ENCODE measurements around the gene FTCD. TPM values are rescaled to one million over a fixed set of nuclear protein-coding genes. Genes with fewer than 3 reads are reported as not detected.
"Not testable (repeated sequence)": the region's sequence is repeated elsewhere in the genome, so short reads cannot be mapped to it uniquely, and the experiment has no call there.

Gene FTCD
- total RNA-seq, 8 experiments from 2014 or later = 0.29 to 4.0 (median 1.1) TPM; not detected in 3

DNA sequence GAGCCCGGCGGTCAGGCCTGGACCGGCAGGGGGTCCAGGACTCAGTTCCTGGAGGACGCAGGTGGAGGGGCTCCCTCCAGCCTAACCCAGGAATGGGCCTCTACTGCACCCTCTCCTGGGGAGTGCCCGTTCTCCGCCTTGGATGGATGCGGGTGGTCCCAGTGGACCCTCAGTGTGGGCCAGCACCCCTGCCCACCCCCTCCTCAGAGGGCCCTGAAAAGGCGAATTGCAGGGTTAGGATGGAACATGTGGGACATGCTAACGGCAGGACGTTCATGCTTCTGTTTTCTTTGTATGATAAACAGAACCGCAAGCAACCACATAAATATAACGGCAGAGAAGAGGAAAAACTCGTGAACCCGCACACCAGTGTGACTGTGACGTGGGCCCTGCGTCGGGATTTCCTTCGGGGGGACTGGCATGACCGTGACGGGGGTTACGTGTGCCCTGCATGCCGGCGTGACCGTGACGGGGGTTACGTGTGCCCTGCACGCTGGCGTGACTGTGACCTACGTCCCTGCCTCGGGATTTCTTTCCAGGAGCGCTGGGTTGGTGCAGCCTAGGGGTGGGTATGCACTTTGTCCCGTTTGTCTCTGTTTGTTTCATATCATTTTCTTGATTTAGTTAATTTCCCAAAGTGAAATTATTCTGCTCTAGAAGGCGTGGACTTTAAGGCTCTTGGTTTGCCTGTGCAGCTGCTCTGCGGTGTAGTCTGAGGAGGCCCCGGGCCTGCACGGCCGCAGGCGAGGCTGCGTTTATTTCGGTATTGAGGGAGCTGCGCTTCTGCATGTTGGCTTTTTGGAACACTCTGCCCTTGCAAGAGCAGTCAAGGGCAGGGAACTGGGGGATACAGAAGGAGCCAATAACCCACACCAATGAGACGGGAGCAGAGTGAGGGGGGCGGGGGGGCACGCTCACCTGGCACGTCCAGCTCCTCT, 3.1 kb downstream of the FTCD start:
- Histone ChIP-seq H3K27ac (no peak overlapping the region), H3K4me3 (no peak overlapping the region), H3K4me1 (replicated peaks in 1 of 2) (peaks cover 21 to 25% of the 10 kb centered on the region in 2 donors)
- ATAC-seq (replicated peaks in 6 of 8) = no peak
- in situ Hi-C loops (cut with MboI; ENCODE audit: low pct_unique_long_range_greater_than_20kb in 2 of 9, low sequenced_read_pairs in 9 of 9, unreplicated experiment in 9 of 9) = no loop called here
- 20 to 100% (median 87%) methylated on average over 1 to 18 of the region's 45 CpGs; no CpG with 5 or more reads in 4 of the 10 experiments for WGBS, 10 experiments

GRCh38 chr21:46151261-46151988, 4.0 kb downstream of the FTCD start:
- in situ Hi-C loops (cut with MboI; ENCODE audit: low pct_unique_long_range_greater_than_20kb in 2 of 9, low sequenced_read_pairs in 9 of 9, unreplicated experiment in 9 of 9) = no loop called here
- no peak overlapping the region for H3K27ac ChIP-seq
- H3K4me3 ChIP-seq = no peak overlapping the region
- WGBS, 10 experiments = 71% methylated on average over 18 of the region's 47 CpGs; no CpG with 5 or more reads in 9 of the 10 experiments
- ATAC-seq (replicated peaks in 6 of 8) = no peak
- H3K4me1 ChIP-seq (replicated peaks in 1 of 2) = peaks cover 21 to 25% of the 10 kb centered on the region in 2 donors

DNA sequence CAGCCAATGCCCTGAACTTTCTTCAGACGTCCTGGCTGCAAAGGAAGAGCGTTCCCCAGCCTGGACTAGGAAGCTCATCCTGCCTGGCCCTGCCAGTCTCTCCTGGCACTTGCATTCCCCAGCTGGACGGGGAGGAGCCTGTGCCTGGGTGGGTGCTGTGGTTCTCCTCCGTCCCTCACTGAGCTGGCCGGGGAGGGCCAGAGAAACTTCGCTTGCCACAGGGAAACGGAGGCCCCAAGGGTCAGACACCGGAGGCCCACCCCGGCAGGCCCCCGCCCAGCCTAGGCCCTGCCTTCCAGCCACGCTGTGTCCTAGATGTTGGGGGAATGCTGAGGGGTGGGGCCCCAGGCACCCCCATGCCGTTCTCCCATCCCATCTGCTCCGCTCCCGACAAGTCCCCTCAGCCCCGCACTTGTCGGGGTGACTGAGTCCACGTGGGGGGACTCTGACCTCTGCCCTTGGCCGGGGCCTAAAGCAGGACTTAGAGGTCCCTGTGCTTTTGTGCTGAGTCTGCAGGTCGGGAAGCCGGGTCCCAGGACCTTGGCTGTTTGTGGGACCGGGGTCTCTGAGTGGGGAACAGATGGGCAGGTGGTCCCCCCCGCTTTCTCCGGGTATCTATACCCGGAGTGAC, 4.8 kb downstream of the FTCD start:
- Histone ChIP-seq H3K27ac (no peak overlapping the region), H3K4me1 (replicated peaks in 1 of 2) (peaks cover 17 to 18% of the 10 kb centered on the region in 2 donors), H3K4me3 (no peak overlapping the region)
- ATAC-seq (replicated peaks in 6 of 8) = peak in 2 of 8 experiments; percentile 24 to 27
- WGBS, 10 experiments = 20 to 100% methylated on average over 3 to 6 of the region's 24 CpGs; no CpG with 5 or more reads in 8 of the 10 experiments
- in situ Hi-C loops (cut with MboI; ENCODE audit: low pct_unique_long_range_greater_than_20kb in 2 of 9, low sequenced_read_pairs in 9 of 9, unreplicated experiment in 9 of 9) = no loop called here

DNA sequence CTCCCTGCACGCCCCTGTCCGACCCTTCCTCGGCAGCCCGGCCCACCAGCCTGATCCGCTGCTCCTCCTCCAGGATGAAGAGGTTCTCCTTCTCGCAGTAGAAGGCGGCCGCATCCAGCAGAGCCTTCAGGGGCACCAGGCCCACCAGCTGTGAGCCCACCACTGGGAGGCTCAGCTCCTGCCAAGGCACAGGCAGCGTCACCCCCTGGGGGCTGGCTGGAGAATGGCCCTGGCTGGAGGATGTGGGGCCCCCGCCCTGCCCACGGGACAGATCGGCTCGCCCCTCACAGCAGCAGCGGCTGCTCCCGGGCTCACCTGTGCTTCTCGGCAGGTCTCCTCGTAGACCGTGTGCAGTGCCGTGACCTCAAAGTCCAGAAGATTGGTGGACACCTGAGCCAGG, 5.3 kb downstream of the FTCD start:
- no peak overlapping the region for H3K27ac ChIP-seq
- H3K4me1 ChIP-seq (replicated peaks in 1 of 2) = peaks cover 13 to 16% of the 10 kb centered on the region in 2 donors
- no peak overlapping the region for H3K4me3 ChIP-seq
- in situ Hi-C loops (cut with MboI; ENCODE audit: low pct_unique_long_range_greater_than_20kb in 2 of 9, low sequenced_read_pairs in 9 of 9, unreplicated experiment in 9 of 9) = no loop called here
- ATAC-seq (replicated peaks in 6 of 8) = peak in 1 of 8 experiments; percentile 4
- WGBS, 10 experiments = 76% methylated on average over 3 of the region's 19 CpGs; no CpG with 5 or more reads in 9 of the 10 experiments

GRCh38 chr21:46149205-46149901, 6.0 kb downstream of the FTCD start:
- in situ Hi-C loops (cut with MboI; ENCODE audit: low pct_unique_long_range_greater_than_20kb in 2 of 9, low sequenced_read_pairs in 9 of 9, unreplicated experiment in 9 of 9) = no loop called here
- no peak overlapping the region for H3K4me3 ChIP-seq
- no peak for ATAC-seq (replicated peaks in 6 of 8)
- H3K4me1 ChIP-seq (replicated peaks in 1 of 2) = peaks cover 13 to 16% of the 10 kb centered on the region in 2 donors
- 40 to 94% (median 81%) methylated on average over 1 to 18 of the region's 22 CpGs; no CpG with 5 or more reads in 1 of the 10 experiments for WGBS, 10 experiments
- H3K27ac ChIP-seq = no peak overlapping the region

DNA sequence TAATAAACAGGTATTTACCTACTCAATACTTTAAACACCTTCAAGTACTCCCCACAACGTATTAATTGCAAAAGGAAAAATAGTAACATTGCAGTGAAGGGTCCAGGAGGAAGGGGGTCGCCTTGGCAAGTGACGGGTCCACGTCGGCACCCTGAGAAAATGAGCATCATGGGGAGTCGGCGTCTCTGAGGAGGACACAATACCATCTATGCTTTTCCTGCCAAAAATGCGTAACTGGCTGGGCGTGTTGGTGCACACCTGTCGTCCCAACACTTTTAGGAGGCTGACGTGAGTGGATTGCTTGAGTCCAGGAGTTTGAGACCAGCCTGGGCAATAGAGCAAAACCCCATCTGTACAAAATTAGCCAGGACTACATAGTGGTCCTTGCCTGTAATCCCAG, 7.3 kb downstream of the FTCD start:
- H3K4me3 ChIP-seq = no peak overlapping the region
- WGBS, 10 experiments = 64 to 100% (median 89%) methylated on average over 2 to 9 of the region's 11 CpGs; no CpG with 5 or more reads in 3 of the 10 experiments
- ATAC-seq (replicated peaks in 6 of 8) = no peak
- peaks cover 11% of the 10 kb centered on the region in 2 donors for H3K4me1 ChIP-seq (replicated peaks in 1 of 2)
- in situ Hi-C loops (cut with MboI; ENCODE audit: low pct_unique_long_range_greater_than_20kb in 2 of 9, low sequenced_read_pairs in 9 of 9, unreplicated experiment in 9 of 9) = no loop called here
- H3K27ac ChIP-seq = no peak overlapping the region

DNA sequence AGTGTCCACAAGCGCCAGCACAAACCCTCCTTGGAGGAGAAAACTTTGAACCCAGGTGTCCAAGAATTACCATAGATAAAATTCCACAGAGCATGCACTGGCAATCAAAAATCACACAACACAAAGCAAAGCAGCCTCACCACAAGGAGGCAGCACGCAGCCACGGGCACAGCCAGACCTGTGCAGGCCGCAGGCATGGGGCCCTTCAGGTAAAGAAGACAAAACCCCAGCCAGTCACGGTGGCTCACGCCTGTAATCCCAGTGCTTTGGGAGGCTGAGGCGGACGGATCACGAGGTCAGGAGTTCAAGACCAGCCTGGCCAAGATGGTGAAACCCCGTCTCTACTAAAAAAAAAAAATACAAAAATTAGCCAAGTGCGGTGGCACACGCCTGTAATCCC, 8.0 kb downstream of the FTCD start:
- H3K27ac ChIP-seq; H3K4me3 ChIP-seq; in situ Hi-C loops (cut with MboI; ENCODE audit: low pct_unique_long_range_greater_than_20kb in 2 of 9, low sequenced_read_pairs in 9 of 9, unreplicated experiment in 9 of 9): not testable (repeated sequence)
- ATAC-seq (replicated peaks in 6 of 8) = peak in 1 of 8 experiments; percentile 9
- peaks cover 9 to 11% of the 10 kb centered on the region in 2 donors for H3K4me1 ChIP-seq (replicated peaks in 1 of 2)
- 64 to 100% (median 87%) methylated on average over 1 to 9 of the region's 12 CpGs; no CpG with 5 or more reads in 3 of the 10 experiments for WGBS, 10 experiments

DNA sequence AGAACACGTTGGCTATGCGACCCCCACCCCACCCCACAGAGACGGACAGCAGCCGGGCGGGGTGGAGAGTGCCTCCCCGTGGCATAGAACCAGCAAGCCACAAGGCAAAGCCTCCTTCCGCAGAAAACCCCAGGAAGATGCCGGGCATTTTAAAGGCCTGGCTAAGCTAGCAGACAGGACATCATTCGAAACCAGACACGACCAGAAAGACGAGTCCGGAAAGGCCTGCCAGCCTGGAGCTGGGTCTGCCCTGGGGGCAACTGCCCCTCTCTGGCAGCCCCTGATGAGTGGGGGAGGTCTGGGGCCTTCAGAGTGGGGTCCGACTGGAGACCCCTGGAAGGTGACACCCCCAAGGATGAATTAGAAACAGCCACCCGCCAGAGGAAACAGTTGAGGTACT, 8.5 kb downstream of the FTCD start:
- no peak for ATAC-seq (replicated peaks in 6 of 8)
- in situ Hi-C loops (cut with MboI; ENCODE audit: low pct_unique_long_range_greater_than_20kb in 2 of 9, low sequenced_read_pairs in 9 of 9, unreplicated experiment in 9 of 9) = no loop called here

GRCh38 chr21:46145840-46146691, 9.3 kb downstream of the FTCD start:
- in situ Hi-C loops (cut with MboI; ENCODE audit: low pct_unique_long_range_greater_than_20kb in 2 of 9, low sequenced_read_pairs in 9 of 9, unreplicated experiment in 9 of 9) = no loop called here
- 73 to 93% methylated on average over 3 to 12 of the region's 60 CpGs; no CpG with 5 or more reads in 8 of the 10 experiments for WGBS, 10 experiments
- H3K4me1 ChIP-seq (replicated peaks in 1 of 2) = peaks cover 4 to 6% of the 10 kb centered on the region in 2 donors
- no peak overlapping the region for H3K27ac ChIP-seq
- no peak for ATAC-seq (replicated peaks in 6 of 8)
- H3K4me3 ChIP-seq = no peak overlapping the region

More for the DNA sequence above, 8.5 kb downstream of the FTCD start:
- H3K4me3 ChIP-seq = no peak overlapping the region
- WGBS, 10 experiments = 26 to 80% (median 67%) methylated on average over 4 to 12 of the region's 14 CpGs; no CpG with 5 or more reads in 5 of the 10 experiments
- H3K4me1 ChIP-seq (replicated peaks in 1 of 2) = peaks cover 9 to 11% of the 10 kb centered on the region in 2 donors
- no peak overlapping the region for H3K27ac ChIP-seq

DNA sequence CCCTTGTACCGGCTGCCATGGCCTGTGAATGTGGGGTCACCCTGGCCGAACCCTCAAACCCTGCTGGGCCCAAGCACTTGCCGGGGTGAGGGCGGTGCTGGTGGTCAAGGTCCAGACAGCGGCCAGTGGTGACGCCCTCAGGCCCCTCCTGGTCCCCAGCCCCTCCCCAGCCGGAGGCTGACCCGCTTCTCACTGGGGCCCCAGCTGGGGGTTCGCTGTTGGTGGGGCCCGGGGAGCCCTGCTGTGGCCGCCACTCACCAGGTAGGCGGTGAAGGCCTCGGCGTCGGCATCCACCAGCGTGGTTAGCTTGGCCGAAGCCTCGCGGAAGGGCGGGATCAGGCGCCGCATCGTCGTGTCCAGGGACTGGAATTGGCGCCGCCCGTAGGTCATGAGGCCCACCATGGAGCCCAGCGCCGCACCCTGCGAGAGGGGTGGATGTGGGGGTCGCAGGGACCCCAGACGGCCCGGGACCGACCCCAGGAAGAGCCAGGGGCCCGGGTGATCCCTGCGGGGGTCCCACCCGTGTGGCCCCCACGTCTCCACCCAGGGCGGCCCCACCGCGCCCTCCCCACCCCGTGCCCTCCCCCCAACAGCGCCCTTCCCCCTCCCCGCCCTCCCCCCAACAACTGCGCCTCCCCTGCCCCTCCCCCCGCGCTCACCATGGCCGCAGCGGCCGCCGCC, 10.1 kb downstream of the FTCD start:
- in situ Hi-C loops (cut with MboI; ENCODE audit: low pct_unique_long_range_greater_than_20kb in 2 of 9, low sequenced_read_pairs in 9 of 9, unreplicated experiment in 9 of 9) = no loop called here
- H3K4me3 ChIP-seq = no peak overlapping the region
- peak overlapping the region in 1 of 2 donors; percentile 60 for H3K27ac ChIP-seq
- ATAC-seq (replicated peaks in 6 of 8) = no peak
- peaks cover 2 to 3% of the 10 kb centered on the region in 2 donors for H3K4me1 ChIP-seq (replicated peaks in 1 of 2)
- no CpG with 5 or more reads among the region's 51 CpGs for WGBS, 10 experiments

DNA sequence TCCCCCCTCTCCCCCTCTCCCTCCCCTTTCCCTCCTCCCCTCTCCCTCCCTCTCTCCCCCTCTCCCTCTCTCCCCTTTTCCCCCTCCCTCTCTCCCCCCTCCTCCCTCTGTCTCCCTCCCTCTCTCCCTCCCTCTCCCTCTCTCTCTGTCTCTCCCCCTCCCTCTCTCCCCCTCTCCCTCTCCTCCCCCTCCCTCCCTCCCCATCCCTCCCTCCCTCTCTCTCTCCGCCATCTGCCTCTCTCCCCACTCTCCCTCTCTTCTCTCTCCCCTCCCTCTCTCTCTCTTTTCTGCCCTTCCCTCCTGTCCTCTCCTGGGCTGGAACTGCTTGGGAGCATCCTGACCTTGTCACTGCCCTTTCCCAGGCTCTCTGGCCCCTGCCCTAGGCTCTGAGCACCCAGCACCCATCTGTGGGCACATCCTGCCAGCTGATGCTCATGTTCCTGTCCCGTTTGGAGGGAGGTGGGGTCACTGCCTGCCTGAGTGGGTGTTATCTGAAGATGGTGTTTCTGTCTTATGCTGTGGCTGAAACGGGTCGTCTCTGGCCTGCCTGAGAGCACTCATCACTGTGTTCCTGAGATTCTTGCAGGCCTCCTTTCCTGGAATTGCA, 10.8 kb downstream of the FTCD start:
- peak overlapping the region in 1 of 2 donors; percentile 92 for H3K27ac ChIP-seq
- WGBS, 10 experiments = 0% methylated on average over 1 of the region's 4 CpGs; no CpG with 5 or more reads in 9 of the 10 experiments
- in situ Hi-C loops (cut with MboI; ENCODE audit: low pct_unique_long_range_greater_than_20kb in 2 of 9, low sequenced_read_pairs in 9 of 9, unreplicated experiment in 9 of 9) = no loop called here
- no peak for ATAC-seq (replicated peaks in 6 of 8)
- peaks cover 2 to 3% of the 10 kb centered on the region in 2 donors for H3K4me1 ChIP-seq (replicated peaks in 1 of 2)
- H3K4me3 ChIP-seq = no peak overlapping the region

Data from motor neuron (in vitro differentiated cells).